KMS-11 (cell line): ENCODE measurements around the gene FOLR3.

Experiments
- H2AFZ ChIP-seq: fragments of 200-600 bp; sonication (generic); 2 replicates; pipeline ENCODE4 v1.6.1; 2016; ENCODE audit warnings: antibody characterized with exemption, mixed run types, low read depth
- H3K27ac ChIP-seq: fragments of 200-600 bp; sonication (generic); 2 replicates; pipeline ENCODE4 v1.6.1; 2016; ENCODE audit warnings: mild to moderate bottlenecking, mixed run types
- H3K27me3 ChIP-seq: fragments of 200-600 bp; sonication (generic); 2 replicates; pipeline ENCODE4 v1.6.1; 2017; ENCODE audit warnings: mild to moderate bottlenecking, low read depth, mixed run types, moderate library complexity; ENCODE audit not compliant: insufficient read depth
- H3K36me3 ChIP-seq: fragments of 200-600 bp; sonication (generic); 2 replicates; pipeline ENCODE4 v1.6.1; 2017; ENCODE audit warnings: mild to moderate bottlenecking, mixed run types; ENCODE audit not compliant: insufficient read depth
- H3K4me1 ChIP-seq: fragments of 200-600 bp; sonication (generic); 2 replicates; pipeline ENCODE4 v1.6.1; 2016; ENCODE audit warnings: mild to moderate bottlenecking, low read depth, mixed run types; ENCODE audit not compliant: poor library complexity, severe bottlenecking
- H3K4me2 ChIP-seq: fragments of 200-600 bp; sonication (generic); 2 replicates; pipeline ENCODE4 v1.7.0; 2016; ENCODE audit warnings: mild to moderate bottlenecking, mixed run types
- H3K4me3 ChIP-seq: fragments of 200-600 bp; sonication (generic); IDR thresholded peaks from 2 replicates; pipeline ENCODE4 v1.6.1; 2017; ENCODE audit warnings: low read depth, low read length, mixed read lengths; ENCODE audit not compliant: insufficient read depth
- H3K79me2 ChIP-seq: fragments of 200-600 bp; sonication (generic); 2 replicates; pipeline ENCODE4 v1.6.1; 2016; ENCODE audit warnings: low read depth, mixed run types; ENCODE audit not compliant: insufficient read depth
- H3K9ac ChIP-seq: fragments of 200-600 bp; sonication (generic); 2 replicates; pipeline ENCODE4 v1.6.1; 2016; ENCODE audit warnings: mild to moderate bottlenecking, mixed run types
- H4K20me1 ChIP-seq: fragments of 200-600 bp; sonication (generic); 2 replicates; pipeline ENCODE4 v1.6.1; 2016; ENCODE audit warnings: mild to moderate bottlenecking, mixed run types; ENCODE audit not compliant: insufficient read depth
- TF ChIP-seq, protein P1 (sequence below): fragments of 200-600 bp; sonication (generic); conservative IDR thresholded peaks from 2 replicates; pipeline ENCODE4 v1.6.1; 2017; ENCODE audit warnings: low read depth, mild to moderate bottlenecking, antibody characterized with exemption, low read length, moderate library complexity, mixed read lengths

Gene FOLR3

DNA sequence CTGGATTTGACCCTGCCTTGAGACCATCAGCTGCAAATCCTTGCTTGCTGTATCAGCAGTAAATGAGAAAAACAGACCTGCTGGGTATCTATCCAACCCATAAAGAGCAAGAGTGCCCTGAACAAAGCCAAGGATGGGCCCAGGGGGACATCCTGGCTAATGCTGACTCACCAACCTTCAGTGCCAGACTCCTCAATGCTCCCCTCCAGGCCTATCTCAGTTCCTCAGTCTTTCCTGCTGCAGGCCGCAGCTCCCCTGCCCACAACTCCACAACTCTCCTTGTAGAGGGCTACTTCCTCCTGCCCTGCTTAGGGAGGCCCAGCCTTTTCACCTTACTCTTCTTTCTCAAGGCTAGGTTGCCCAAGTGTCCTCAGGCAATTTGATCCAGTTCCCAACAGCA is 35.1 kb upstream of the FOLR3 start:
- Histone ChIP-seq H3K36me3 (no peaks in the 10 kb centered on the region), H3K4me1 (peaks cover 11% of the 10 kb centered on the region), H3K9ac (no peak overlapping the region), H3K4me2 (no peak overlapping the region), H3K27ac (no peak overlapping the region), H2AFZ (no peak overlapping the region), H3K4me3 (no peak overlapping the region), H4K20me1 (no peaks in the 10 kb centered on the region), H3K27me3 (no peaks in the 10 kb centered on the region), H3K79me2 (peaks cover 28% of the 10 kb centered on the region; the same call in 1 of the 2 replicates)
- TF ChIP-seq, protein P1, sequence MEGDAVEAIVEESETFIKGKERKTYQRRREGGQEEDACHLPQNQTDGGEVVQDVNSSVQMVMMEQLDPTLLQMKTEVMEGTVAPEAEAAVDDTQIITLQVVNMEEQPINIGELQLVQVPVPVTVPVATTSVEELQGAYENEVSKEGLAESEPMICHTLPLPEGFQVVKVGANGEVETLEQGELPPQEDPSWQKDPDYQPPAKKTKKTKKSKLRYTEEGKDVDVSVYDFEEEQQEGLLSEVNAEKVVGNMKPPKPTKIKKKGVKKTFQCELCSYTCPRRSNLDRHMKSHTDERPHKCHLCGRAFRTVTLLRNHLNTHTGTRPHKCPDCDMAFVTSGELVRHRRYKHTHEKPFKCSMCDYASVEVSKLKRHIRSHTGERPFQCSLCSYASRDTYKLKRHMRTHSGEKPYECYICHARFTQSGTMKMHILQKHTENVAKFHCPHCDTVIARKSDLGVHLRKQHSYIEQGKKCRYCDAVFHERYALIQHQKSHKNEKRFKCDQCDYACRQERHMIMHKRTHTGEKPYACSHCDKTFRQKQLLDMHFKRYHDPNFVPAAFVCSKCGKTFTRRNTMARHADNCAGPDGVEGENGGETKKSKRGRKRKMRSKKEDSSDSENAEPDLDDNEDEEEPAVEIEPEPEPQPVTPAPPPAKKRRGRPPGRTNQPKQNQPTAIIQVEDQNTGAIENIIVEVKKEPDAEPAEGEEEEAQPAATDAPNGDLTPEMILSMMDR = no peak

DNA sequence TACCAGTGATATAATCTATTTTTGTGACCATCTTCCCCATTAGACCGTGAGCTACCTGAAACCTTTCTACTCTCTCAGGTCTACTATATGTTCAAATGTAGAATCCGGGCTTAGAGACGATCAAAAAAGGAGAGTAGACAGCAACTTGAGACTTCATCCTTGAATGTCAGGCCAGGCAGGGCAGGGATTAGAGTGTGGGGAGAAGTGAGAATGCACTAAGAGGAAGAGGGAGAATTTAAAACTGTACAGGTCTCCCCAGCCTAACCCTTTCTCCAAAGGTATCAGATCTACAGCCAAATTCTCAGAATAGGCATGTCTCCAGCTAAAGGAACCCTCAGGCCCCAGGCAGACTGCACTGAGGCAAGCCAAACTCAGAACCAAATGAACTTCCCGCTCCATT is 33.4 kb upstream of the FOLR3 start:
- Histone ChIP-seq H2AFZ (peak overlapping the region; percentile 78; the same call in 1 of the 2 replicates), H3K79me2 (peaks cover 28% of the 10 kb centered on the region; the same call in 1 of the 2 replicates), H3K4me2 (peak overlapping the region; percentile 70), H3K9ac (peak overlapping the region; percentile 93; the same call in 1 of the 2 replicates), H3K4me1 (peaks cover 11% of the 10 kb centered on the region), H3K27me3 (no peaks in the 10 kb centered on the region), H4K20me1 (no peaks in the 10 kb centered on the region), H3K27ac (peak overlapping the region; percentile 82; the same call in 1 of the 2 replicates), H3K36me3 (no peaks in the 10 kb centered on the region), H3K4me3 (peak overlapping the region; percentile 31)
- TF ChIP-seq, protein P1 = no peak

DNA sequence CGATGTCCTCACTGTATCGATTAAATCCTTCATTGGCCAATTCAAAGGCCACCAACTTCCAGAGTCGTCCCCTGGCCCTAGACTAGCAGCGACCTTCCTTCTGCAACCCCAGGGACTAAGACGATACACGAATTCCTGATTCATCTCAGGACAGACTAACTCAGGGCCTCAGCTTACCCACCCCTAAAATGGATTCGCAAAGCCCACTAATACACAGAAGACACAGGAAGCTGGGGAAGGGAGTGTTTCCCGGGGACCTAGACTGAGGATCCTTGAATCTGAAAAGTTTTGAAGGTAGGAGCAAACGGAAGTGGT is 32.9 kb upstream of the FOLR3 start:
- peak overlapping the region; percentile 93 for H3K9ac ChIP-seq
- H3K4me3 ChIP-seq = peak overlapping the region; percentile 31
- TF ChIP-seq, protein P1 = no peak
- peak overlapping the region; percentile 70 for H3K4me2 ChIP-seq
- H3K79me2 ChIP-seq = peaks cover 28% of the 10 kb centered on the region; the same call in 1 of the 2 replicates
- no peaks in the 10 kb centered on the region for H3K27me3 ChIP-seq
- peak overlapping the region; percentile 78 for H2AFZ ChIP-seq
- peak overlapping the region; percentile 82 for H3K27ac ChIP-seq
- no peaks in the 10 kb centered on the region for H4K20me1 ChIP-seq
- no peaks in the 10 kb centered on the region for H3K36me3 ChIP-seq
- H3K4me1 ChIP-seq = peaks cover 11% of the 10 kb centered on the region

DNA sequence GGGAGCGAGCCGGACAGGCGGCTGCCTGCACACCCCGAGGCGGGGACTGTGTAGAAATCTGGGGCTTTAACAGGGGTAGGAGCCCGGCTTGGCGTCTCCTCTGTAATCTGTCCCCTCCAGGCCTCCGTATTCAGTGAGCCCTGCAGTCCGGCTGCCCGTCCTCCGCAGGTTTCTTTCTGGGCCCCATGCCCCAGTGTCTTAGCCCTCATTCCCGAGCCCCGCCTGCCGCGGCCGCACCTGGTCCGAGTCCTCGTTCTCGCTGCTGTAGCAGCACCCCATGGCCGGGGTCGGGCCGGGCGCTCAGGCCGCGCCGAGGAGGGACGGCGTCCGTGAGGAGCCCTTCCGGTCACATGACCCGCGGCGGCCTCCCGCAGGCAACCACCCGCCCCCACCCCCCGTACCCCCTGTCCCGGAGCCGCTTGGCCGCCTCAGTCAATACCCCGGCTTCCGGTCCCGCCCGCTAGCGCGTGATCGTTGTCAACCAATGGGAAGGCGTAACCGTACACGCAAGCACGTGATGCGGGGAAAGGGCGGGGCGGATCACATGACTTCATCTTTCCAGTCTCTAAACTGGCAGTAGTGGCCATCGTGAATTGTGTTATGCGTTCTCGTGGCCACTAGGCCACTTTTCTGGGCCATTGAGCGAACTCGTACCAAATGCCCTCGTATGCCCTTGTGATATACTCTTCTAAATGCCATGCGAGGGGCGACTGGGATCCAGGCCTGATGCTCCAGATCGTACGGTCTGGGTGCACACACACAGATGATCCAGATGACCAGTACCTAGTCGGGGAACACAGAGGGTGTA is 32.4 kb upstream of the FOLR3 start, which contains the start of gene LAMTOR1:
Gene LAMTOR1, minus strand, starts transcription at position 352 of the 808 bp plus-strand sequence. Its CDS starts 73 bp downstream, at position 279.
- Histone ChIP-seq H3K4me3 (peak within 1 kb of the TSS; percentile 31), H3K9ac (peak within 1 kb of the TSS; percentile 93), H2AFZ (peak within 1 kb of the TSS; percentile 78), H3K4me1 (peaks cover 11% of the 10 kb centered on the region), H4K20me1 (no peaks in the 10 kb centered on the region), H3K27me3 (no peaks in the 10 kb centered on the region), H3K27ac (peak within 1 kb of the TSS; percentile 82), H3K79me2 (peaks cover 28% of the 10 kb centered on the region; the same call in 1 of the 2 replicates), H3K36me3 (no peaks in the 10 kb centered on the region), H3K4me2 (peak within 1 kb of the TSS; percentile 70)
- TF ChIP-seq, protein P1 = peak; percentile 64
